Testis (tissue), 2 donors: ENCODE results near the gene CHDH.
A peak's percentile ranks its signal among the peaks of the same experiment; 100 is the strongest.

Experiments used
- POLR2A ChIP-seq: fragments of 450-650 bp; IDR thresholded peaks from one replicate; pipeline ENCODE4 v1.6.1; 2017; ENCODE audit warnings: antibody characterized with exemption, mild to moderate bottlenecking, moderate library complexity
- TF ChIP-seq, protein P1 (sequence below), 3 experiments: fragments of 450-650 bp in 2 of 3; fragments of 200-600 bp in 1 of 3; sonication (generic) in 1 of 3; IDR thresholded peaks; one replicate each; pipeline ENCODE4 v1.5.1; 2016 to 2019; ENCODE audit warnings: antibody characterized with exemption in 3 of 3, mild to moderate bottlenecking in 2 of 3, moderate library complexity in 1 of 3

DNA sequence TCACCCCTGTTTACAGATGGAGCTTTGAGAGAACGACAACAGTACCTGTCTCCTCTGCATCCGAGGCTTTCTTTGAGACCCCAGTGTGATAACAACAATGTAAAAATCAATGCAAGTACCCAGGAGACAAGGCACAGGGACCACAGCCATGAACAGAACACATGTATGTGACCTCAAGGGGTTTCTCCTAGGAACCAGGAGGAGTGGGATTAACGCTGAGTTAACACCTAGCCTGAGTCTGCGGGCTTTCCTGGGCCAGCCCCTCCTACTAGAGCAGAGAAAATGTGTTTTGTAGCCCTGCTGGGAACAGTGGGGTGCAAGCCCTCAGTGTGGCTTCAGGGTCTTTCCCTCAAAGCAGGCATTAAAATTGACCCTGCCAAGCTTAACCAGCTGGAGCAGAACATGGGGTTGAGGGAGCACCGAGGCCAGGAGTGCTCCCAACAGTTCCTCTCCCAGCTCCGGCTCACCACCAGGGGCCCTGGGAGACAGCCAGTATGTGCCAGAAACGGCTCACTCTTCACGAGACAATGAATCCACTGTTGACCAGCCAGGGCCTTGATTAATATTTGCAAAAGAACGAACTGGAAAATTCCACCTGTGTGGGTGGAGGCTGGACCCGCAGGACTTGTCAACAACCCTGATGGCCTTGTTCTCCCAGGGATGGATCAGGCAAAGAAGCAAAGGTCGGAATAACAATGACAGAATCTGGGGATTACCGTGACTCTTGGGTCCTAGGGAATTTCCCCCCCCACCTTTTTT lies 3.6 kb downstream of the CHDH start:
- TF ChIP-seq, protein P1, sequence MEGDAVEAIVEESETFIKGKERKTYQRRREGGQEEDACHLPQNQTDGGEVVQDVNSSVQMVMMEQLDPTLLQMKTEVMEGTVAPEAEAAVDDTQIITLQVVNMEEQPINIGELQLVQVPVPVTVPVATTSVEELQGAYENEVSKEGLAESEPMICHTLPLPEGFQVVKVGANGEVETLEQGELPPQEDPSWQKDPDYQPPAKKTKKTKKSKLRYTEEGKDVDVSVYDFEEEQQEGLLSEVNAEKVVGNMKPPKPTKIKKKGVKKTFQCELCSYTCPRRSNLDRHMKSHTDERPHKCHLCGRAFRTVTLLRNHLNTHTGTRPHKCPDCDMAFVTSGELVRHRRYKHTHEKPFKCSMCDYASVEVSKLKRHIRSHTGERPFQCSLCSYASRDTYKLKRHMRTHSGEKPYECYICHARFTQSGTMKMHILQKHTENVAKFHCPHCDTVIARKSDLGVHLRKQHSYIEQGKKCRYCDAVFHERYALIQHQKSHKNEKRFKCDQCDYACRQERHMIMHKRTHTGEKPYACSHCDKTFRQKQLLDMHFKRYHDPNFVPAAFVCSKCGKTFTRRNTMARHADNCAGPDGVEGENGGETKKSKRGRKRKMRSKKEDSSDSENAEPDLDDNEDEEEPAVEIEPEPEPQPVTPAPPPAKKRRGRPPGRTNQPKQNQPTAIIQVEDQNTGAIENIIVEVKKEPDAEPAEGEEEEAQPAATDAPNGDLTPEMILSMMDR (IDR thresholded peaks at IDR 0.05) = peak; percentile 11 to 47 (median 21)
- no peak for TF ChIP-seq POLR2A
